HG02759 (cell line): ENCODE data around the gene CXCR5.

Experiments
- ATAC-seq: cut with Tn5 transposase; IDR thresholded peaks from one replicate; pipeline ENCODE4 v1.9.1; 2021; ENCODE audit warnings: mild to moderate bottlenecking, moderate library complexity; ENCODE audit not compliant: unreplicated experiment

CXCR5 gene

DNA sequence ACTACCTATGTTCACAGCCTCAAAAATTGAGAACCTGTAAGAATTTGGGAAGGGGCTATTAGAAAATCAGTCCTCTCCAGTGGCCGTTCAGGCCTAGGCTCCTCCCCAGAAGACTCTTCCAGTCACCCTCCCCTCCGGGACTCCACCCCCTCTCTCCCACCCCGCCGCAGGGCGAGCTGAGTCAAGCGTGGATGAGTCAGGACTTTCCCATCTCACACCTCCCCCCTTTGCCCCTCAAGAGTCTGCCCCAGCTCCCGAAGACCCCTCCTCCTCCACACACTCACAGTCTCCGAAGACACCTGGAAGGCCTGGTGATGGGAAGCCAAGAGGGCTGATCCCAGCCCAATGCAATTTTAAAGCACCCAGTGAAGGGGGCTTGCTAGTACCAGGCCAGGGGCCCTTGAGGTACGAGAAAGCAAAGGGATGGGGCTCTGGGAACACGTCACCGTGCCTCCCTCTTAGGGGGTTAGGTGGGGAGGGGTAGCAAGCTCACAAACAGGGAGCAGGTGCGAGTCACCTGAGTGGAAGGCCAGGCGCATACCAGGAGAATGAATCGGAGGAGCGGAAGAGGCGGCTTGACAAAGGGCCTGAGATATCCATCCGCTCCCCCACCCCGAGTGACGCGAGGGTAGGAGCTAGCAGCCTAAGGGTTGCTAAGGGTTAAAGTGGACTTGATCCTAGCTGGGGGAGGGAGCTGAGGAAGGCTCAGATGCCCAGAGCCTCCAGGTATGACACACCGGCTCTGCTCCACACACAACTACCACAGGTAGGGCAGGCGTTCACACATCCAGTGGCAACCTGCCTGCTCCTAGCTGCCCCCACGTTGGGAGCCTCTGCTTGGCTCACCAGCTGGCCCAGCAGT lies 28.4 kb downstream of the CXCR5 start:
- ATAC-seq, result no peak

DNA sequence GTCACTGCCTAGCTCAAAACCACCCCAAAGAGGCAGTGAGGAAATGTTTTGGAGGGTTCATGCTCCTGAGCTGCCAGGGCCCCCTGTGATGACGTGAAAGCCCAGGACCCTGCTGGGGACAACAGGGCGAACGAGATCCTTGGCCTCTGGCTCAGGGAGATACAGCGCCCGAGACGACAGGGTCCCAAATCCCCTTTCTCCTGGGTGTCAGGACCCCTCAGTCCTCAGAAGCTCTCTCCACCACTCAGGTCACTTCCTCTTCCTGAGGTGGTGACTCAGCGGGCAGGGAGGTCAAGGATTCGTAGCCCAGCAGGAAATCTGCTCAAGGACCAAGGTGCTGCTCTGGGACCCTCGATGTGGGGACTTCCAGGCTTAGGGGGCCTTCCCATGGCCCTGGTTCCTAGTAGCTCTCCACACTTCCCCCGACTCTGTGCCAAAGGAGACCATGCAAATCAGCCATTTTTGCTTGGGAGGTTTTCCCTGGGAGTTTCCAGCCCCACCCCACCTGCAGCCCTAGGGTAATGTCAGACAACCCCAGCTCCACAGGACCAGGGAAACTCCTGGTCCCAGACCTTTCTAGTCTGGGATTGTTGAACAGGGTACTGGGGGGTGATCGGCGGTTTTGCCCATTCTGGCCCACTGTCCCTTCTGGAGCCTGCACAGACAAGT lies 29.2 kb downstream of the CXCR5 start:
- no peak for ATAC-seq

DNA sequence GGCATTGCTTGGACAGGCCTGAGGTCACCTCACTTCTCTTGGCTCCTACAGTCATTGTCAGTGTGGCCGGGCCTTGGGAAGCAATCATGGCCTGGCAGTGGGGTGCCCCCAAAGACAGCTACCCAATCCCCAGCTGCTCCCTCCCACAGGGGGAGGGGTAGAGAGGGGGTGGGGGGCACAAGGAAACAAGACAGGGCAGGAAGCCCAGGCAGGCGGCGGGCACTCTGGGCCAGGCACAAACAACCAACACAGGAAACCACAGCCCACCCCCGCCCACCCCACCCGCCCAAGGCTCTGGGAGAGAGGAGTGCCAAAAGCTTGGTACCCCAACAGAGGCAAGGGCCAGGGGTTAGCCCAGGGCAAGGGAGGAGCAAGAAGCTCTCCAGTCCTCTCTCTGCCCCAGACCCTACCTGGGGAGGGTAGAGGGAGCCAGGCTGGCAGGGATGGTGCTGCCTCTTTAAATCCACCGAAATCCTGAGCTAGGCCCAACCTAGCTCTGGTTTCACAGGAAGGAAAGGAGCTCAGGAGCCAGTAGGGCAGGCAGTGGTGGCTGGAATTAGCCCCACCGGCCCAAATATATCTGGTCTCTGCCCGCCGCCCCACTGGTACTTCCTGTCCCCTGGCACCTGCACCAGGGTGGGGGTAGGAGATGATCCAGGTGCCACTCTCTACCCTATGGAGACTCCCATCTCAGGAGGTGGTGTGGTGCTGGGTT lies 29.9 kb downstream of the CXCR5 start:
- ATAC-seq, result no peak

DNA sequence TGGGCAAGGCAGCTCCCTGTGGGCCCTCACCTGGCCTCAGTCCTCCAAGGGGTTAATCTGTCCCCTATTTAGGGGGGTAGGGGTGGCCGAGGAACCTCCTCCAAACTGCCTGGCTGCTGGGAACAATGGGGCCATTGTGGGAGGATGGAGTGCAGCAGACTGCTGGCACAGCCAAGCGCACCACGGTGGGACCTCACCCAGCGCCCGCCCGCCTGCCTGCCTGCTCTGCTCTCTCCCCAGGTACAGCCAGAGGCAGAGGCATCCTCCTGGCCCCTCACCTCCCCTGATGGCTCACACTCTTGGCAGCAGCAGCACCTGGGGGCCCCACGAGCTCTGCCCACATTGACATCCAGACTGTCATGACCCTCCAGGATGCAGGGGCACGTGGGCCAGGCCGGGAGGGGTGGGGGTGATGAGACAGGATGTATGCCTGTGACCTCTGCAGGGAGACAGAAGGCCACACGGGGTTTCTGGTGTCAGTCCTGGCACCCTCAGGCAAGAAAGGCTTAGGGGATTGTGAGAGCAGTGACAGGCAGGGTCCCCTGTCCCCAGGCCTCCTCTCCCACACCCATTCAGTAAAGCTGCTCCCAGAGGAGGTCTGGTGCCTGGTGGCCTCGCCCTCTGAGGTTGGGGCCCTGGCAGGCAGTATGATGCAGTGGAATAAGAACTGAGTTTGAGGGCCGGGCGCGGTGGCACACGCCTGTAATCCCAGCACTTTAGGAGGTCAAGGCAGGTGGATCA lies 30.7 kb downstream of the CXCR5 start:
- ATAC-seq, result no peak

DNA sequence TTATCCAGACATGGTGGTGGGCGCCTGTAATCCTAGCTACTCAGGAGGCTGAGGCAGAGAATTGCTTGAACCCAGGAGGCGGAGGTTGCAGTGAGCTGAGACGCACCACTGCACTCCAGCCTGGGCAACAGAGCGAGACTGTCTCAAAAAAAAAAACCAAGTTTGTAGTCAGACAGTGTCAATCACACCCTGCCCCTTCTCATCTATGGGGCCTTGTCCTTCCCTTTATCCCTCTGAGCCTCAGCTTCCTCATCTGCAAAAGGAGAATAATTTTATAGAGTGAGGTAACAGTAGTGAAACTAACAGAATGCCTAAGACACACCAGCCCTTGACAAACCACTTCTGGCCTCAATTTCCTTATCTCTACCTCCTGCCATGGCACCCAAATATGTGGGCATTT lies 31.3 kb downstream of the CXCR5 start:
- no peak for ATAC-seq

DNA sequence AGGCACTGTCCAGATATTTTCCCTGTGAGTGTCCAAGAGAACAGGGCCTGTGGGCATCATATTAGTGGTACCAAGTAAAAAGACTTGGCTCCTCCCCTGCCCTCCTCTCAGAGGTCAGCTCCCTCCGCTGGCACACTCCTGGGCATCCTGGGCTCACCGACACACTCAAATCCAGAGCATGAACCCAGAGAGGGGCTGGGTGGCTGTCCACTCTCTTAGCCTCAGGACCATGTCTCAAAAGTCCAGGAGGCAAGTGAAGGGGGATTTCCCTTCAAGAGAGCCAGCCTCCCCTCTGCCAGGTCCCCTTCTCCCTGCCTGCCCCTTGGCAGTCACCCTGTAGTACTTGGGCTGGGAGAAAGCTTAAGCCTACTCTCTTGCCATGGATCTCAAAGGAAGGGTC lies 31.7 kb downstream of the CXCR5 start:
- no peak for ATAC-seq

DNA sequence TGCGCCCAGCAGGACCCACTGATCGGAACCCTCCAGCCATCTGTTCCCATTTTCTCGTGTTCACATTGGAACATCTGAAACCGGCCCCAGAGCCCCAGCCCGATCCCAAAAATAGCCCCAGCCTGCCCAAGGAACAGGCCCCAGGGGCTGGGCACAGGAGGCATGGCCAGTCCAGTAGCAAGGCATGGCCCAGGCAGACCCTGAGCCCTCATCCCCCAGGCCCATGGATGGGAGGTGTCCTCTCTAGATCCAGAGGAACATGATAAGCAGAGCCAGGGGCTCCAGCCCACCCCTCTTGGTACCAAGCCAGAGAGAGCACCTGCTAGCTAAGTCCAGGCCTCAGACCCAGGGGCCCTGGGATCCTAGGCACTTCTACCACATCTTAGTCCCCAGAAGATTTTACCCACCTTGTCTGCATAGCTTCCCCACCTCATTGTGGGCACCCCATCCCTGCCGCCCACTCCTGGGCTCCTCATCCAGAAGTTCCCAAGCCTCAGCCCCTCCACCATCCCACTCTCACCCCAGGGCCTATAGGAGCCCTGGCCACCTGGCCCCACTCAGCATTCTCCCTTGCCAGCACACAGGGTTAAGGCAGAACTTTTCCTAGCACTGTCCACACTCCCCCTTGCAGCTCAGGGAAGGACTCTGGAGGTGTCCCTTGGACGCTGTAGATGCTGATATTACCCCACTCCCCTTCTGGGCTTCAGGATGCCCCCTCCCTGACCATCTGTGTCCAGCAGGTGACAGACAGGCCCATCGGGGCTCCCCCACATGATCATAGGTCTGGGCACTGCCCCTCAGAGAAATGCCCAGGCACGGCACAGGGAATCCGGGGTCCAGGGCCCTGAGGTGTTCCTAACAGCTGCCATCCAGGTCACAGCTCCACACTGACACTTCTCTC lies 32.5 kb downstream of the CXCR5 start:
- ATAC-seq, result no peak

DNA sequence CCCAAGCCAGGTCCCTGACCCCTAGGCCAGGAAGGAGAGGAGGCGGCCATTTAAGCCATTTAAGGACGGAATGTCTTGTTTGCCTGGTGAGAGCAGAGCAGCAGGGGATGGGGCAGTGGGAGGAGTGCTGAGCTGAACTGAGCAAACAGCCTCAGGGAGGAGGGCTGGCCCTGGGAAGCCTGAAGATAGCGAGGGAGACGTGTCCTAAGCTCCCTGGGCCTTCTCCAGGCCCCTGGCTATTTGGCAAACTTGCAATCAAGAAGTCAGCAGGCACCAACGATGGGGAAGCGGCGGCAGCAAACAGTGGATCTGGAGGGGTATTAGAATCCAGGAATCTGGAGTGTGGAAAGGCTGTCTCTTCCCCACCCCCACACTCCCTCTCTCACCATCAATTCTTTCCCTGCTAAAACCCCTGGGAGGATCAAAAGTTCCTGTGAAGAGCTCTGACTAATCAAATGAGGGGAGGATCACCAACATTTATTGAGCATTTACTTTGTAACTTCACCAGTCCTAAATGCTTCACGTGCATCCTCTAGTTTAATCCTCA lies 33.2 kb downstream of the CXCR5 start:
- no peak for ATAC-seq

DNA sequence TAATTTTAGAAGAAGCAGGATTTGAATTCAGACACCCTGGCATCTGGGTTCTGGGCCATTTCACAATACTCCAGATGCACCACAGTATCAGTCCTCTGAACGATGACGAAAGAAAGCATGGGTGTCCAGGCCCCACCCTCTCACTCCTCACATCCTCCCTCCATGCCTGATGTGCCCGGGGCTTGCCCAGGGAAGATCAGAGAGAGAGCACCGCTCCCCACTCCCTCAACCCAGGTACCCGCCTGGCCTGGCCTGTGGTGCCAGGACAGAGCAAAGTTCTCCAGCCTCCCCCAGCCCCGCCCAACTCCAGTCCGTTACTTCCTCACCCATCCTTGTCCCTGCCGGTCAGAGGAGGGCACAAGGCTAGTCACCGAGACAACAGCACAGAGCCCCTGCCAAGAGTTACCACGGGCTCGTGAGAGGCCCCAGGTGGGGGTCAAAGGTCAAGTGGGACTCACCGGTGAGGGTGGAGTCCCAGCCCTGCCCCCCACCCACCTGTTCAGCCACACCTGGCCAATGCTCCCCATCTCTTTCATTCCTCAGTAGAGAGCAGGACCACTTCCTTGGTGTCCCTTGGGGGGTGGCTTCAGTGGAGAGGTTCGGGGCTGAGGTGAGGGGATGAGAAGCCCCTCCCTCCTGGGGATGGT lies 33.9 kb downstream of the CXCR5 start:
- ATAC-seq, result no peak

DNA sequence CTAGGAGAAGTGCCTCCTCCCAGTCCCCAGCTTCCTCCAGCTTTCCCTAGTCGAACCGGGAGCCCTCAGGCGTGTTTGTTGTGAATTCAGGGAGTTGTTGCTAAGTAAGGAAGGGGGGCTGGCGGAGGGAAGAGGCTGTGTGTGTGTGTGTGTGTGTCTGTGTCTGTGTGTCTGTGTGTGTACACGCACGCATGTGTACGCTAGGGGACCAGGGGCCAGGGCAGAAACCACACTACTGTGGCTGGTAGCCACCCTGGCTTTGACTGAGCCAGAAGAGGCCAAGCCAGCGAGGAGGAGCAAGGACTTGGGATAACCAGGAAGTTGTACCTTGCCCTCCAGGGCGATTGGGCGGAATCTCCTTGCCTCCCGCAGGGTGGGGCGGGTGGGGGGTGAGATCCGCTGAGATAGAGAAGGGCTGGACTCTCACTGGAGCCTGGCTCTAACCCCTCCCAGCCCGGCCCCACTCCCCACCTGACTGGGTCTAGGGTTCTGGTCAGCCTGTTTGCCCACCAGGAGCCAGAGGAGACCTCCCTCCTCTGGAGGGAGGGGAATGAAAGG lies 34.5 kb downstream of the CXCR5 start:
- no peak for ATAC-seq

DNA sequence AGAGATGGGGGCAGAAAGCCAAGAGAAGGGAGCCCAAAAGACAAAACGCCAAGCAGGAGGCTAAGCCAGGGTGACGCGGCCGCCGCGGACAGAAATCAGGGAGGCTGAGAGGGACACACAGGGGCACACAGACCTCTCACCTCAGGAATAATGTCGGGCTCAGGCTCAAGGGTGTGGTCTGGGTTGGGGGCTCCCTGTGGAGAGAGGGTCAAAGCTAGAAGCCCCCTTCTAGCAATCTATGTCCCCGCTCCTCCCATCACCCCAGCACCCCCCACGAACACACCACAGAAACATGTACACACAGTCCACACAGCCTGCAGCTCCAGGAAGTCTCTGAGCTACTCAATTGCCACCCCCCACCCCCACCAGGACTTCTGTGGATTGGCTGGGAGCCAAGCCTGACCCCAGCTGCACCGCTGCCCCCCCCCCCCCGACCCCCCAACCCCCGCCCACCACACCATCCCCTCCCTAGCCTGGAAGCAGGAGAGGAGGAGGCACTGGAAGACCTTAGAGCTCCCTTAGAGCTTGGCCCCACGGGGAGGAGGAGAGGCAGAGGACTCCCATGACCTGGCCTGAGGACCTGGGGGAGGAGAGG lies 35.1 kb downstream of the CXCR5 start:
- ATAC-seq, result no peak

DNA sequence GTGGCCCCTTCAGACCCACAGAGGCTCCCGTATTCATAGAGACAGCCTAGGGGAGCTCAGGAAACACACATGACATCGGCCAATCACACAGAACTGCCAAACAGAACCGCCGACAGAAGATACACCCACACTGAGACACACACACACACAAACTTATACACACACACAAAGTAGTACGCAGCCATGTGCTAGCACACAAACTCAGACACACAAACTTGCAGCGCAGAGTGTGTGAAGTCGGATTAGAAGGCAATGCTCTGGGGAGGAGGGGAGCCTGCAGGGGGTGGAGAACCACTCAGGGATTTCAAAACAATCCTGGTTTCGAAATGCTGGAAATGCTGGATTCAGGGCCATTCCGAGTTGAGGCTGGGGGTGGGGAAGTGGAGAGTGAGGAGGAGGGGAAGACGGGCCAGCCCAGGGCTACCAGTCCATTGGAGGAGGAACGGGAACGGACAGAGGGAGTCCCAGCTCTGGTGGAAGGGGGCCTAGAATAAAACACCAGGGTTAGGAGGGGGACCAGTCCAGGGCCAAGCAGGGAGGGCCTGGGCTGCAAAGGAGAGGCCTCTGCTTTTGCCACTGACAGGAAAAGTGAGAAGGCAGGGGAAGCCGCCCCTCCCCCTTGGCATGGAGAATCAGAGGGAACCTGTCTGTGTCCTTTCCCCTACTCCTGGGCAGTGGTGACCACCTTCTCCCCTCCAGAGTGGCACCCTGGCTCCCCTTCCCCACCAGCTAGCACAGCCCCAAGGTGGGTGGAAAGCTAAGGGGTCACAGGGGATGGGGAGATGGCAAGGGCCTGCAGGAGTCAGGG lies 37.6 kb downstream of the CXCR5 start:
- ATAC-seq, result no peak

DNA sequence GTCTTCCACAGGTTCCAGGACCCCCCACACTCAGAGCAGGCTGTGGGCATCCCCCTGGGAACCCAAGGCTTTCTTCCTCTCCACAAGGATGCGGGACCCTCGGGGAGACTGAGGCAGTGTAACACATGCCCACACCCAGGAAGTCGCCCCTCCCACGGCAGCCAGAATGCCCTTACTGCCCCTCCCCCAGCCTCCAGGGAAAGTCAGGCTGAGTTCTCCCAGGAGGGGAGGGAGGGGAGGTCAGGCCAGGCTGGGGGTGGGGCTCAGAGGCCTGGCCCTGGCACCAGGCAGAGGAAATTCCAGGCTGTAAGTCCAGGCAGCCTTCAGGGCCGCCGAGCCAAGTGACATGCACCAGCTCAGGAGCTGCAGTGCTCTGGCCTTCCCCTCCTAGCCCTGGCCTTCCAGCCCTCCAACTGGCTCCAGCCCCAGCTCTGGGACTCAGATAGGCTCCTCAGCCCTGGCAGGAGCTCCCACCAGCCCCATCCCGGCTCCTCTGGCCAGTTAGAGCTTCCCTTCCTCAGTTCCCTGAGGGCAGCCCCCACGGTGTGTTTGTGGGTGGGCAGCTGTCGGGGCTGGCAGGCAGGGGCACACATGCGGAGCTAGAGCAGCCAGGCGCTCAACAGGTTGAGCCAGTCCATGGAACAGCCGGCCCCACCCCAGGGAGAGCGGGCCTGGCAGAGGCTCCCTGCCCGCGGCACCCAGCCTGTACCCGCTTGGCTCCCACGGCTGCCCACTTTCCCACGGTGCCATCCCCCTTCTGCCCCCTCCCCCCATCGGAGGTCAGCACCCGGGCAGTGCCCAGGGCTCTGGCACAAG lies 38.4 kb downstream of the CXCR5 start:
- ATAC-seq, result no peak

DNA sequence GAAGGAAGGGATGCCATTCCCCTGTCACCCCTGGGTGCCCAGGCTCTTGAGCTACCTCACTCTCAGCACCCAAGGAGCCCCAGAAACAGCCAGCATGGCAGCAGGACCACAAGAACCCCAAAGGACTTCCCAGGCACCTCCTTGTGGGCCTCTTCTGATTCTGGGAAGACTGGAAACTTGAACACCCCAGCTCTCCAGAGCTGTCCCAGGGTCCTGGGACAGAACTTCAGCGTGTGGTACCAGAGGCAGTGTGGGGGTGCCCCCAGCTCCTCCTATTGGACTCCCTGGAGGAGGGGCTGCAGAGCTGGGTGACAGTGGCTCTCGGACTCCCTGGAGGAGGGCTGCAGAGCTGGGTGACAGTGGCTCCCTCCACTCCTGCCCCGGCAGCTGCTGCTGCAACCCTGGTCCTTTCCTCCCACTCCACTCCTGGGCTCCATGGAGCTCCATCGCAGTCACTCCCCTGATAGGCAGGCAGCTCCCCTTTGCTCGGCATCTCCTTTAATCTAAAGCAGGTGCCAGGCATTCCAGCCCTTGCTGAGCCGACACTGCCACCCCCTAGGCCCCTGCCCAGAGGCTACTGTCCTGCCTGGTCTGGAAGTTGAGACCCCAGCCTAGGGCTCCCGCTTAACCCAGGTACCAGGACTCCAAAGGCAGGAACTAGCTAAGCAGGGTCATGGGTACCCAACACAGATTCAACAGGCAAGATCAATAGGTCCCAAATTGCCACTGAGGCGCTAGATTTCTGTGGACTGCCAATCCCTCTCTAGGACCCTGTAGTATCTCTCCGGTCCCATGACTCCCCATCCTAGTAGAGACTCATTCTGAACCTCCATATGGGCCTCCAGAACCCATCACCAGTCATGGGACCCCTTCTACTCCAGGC lies 39.3 kb downstream of the CXCR5 start:
- ATAC-seq, result no peak

DNA sequence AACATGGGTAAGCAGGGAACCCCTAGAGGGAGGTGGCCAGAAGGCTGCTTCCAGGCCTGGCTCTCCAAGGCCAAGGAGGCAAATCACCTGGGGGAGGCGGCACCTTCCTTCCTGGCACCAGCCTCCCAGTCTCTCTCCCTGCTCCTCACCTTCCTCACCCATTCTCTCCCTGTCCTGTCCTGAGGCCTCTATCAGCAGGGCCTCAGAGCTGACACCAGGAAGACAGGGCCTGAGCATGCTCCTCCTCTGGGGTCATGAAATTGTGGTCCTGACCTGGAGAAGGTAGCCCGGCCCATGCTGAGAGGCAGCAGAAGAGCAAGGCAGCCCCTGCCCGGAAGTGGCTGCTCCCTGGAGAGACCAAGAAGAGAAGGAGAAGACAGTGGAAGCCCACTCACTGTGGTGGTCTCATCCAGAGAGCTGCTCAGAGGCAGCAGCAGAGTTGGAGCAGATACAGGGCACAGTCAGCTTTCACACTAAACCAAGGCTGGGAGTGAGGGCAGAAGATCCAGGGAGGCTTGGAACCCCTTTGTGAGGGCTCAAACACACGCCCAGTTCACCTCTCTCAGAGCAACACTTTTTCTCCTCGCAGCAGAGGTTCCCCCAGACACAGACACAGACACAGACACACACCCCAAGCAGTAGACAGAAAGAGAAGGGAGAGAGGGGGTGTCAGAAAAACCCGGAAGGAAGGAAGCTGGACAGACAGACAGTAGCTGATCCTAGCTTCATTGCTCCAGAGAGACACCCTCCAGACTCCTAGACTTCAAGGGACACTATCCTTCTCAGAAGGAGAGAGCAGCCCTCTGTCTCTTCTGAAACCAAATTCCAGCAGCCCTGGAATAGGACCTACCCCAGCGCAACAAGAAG lies 40.3 kb downstream of the CXCR5 start:
- ATAC-seq, result no peak
